SK-N-SH (cell line): ENCODE results near the gene VAV1. TPM values are rescaled to one million over a fixed set of nuclear protein-coding genes. Genes with fewer than 3 reads are reported as not detected.
A peak's percentile ranks its signal among the peaks of the same experiment; 100 is the strongest.

Experiments used
- CTCF ChIA-PET: fragments of 300-600, 350-600 bp; formaldehyde crosslinking; extraction: SDS; loops from one replicate; lab custom pipeline; 2021; lab: Yijun Ruan, JAX
- POLR2A ChIA-PET: fragments of 350-600 bp; sonication (Branson Sonifier 250); formaldehyde crosslinking; extraction: SDS; loops from one replicate; lab custom pipeline; 2020; ENCODE audit warnings: antibody characterized with exemption, inconsistent platforms; lab: Yijun Ruan, JAX
- DNase-seq: peaks from one replicate; pipeline ENCODE4 v3.0.0; 2012
- H2AFZ ChIP-seq: fragments of 200-600 bp; sonication (generic); 2 replicates; pipeline ENCODE4 v1.8.1; 2016; ENCODE audit warnings: antibody characterized with exemption, mild to moderate bottlenecking, low read depth
- H3F3A ChIP-seq: fragments of 200-600 bp; sonication (generic); replicated peaks from 2 replicates; pipeline ENCODE3; 2016; ENCODE audit warnings: antibody characterized with exemption, mild to moderate bottlenecking; ENCODE audit not compliant: insufficient read depth
- H3K27ac ChIP-seq, 2 experiments: fragments of 200-500 bp in 1 of 2; fragments of 200-600 bp in 1 of 2; sonication (Bioruptor generic) in 1 of 2; sonication (generic), shearing (Covaris generic) in 1 of 2; 2 replicates each; pipeline versions ENCODE4 v1.5.1 to v1.6.1; 2014 to 2016; ENCODE audit warnings: low read depth in 2 of 2, inconsistent platforms in 1 of 2, low read length in 1 of 2, mild to moderate bottlenecking in 1 of 2, mixed read lengths in 1 of 2
- H3K27me3 ChIP-seq: fragments of 200-600 bp; sonication (generic), shearing (Covaris generic); 2 replicates; pipeline ENCODE4 v1.6.1; 2016; ENCODE audit warnings: mixed run types; ENCODE audit not compliant: insufficient read depth
- H3K36me3 ChIP-seq, 2 experiments: fragments of 200-500 bp in 1 of 2; fragments of 200-600 bp in 1 of 2; sonication (Bioruptor generic) in 1 of 2; sonication (generic) in 1 of 2; replicated peaks in 1 of 2; 2 replicates each; pipeline versions ENCODE3 to v1.5.1; 2014 to 2016; ENCODE audit warnings: low read length in 1 of 2, mild to moderate bottlenecking in 1 of 2; ENCODE audit not compliant: insufficient read depth in 2 of 2, control insufficient read depth in 1 of 2
- H3K4me1 ChIP-seq, 2 experiments: fragments of 200-500 bp in 1 of 2; fragments of 200-600 bp in 1 of 2; sonication (Bioruptor generic) in 1 of 2; sonication (generic), shearing (Covaris generic) in 1 of 2; 2 replicates each; pipeline versions ENCODE4 v1.5.1 to v1.6.1; 2014 to 2016; ENCODE audit warnings: low read depth in 1 of 2, low read length in 1 of 2, mixed run types in 1 of 2; ENCODE audit not compliant: insufficient read depth in 2 of 2, control insufficient read depth in 1 of 2
- H3K4me2 ChIP-seq: fragments of 200-600 bp; sonication (generic), shearing (Covaris generic); 2 replicates; pipeline ENCODE4 v1.6.1; 2017; ENCODE audit warnings: mixed run types
- H3K4me3 ChIP-seq, 2 experiments: fragments of 200-500 bp in 1 of 2; fragments of 200-600 bp in 1 of 2; sonication (Bioruptor generic) in 1 of 2; sonication (generic), shearing (Covaris generic) in 1 of 2; 2 replicates each; pipeline versions ENCODE4 v1.5.1 to v1.8.1; 2014 to 2016; ENCODE audit warnings: low read depth in 2 of 2, inconsistent platforms in 1 of 2, low read length in 1 of 2, mild to moderate bottlenecking in 1 of 2, mixed read lengths in 1 of 2, moderate library complexity in 1 of 2
- H3K79me2 ChIP-seq: fragments of 200-600 bp; sonication (generic); 2 replicates; pipeline ENCODE4 v1.8.1; 2017; ENCODE audit warnings: mild to moderate bottlenecking; ENCODE audit not compliant: insufficient read depth
- H3K9ac ChIP-seq: fragments of 200-600 bp; sonication (generic); 2 replicates; pipeline ENCODE4 v1.6.1; 2017; ENCODE audit warnings: mixed run types
- H3K9me2 ChIP-seq: fragments of 200-600 bp; sonication (generic); 2 replicates; pipeline ENCODE4 v1.6.1; 2017; ENCODE audit warnings: mixed run types
- H3K9me3 ChIP-seq: fragments of 200-600 bp; sonication (generic); 2 replicates; pipeline ENCODE4 v1.6.1; 2017; ENCODE audit warnings: mixed run types, mild to moderate bottlenecking, moderate library complexity
- H4K20me1 ChIP-seq: fragments of 200-600 bp; sonication (generic); 2 replicates; pipeline ENCODE4 v1.6.1; 2017; ENCODE audit warnings: mild to moderate bottlenecking, mixed run types; ENCODE audit not compliant: insufficient read depth
- CHD2 ChIP-seq: fragments of 150-350 bp; IDR thresholded peaks from 2 replicates; pipeline ENCODE4 v1.6.1; 2018; ENCODE audit warnings: low read length; ENCODE audit not compliant: partially characterized antibody
- EP300 ChIP-seq, 2 experiments: IDR thresholded peaks; 2 replicates each; pipeline versions ENCODE4 v1.4.0 to v1.6.1; 2012; ENCODE audit warnings: borderline replicate concordance in 1 of 2, low read depth in 1 of 2, low read length in 1 of 2
- FOSL2 ChIP-seq: IDR thresholded peaks from 2 replicates; pipeline ENCODE4 v1.4.0; 2012; ENCODE audit warnings: low read depth, mild to moderate bottlenecking, moderate library complexity, borderline replicate concordance
- FOXM1 ChIP-seq: IDR thresholded peaks from 2 replicates; pipeline ENCODE4 v1.4.0; 2012; ENCODE audit warnings: low read depth, mild to moderate bottlenecking
- GABPA ChIP-seq: IDR thresholded peaks from 2 replicates; pipeline ENCODE4 v1.4.0; 2012; ENCODE audit warnings: low read depth, mild to moderate bottlenecking
- GATA2 ChIP-seq: sonication (generic); formaldehyde crosslinking; IDR thresholded peaks from 2 replicates; pipeline ENCODE4 v1.5.0; 2020; ENCODE audit warnings: mild to moderate bottlenecking, missing genetic modification reagents
- IRF3 ChIP-seq: fragments of 150-350 bp; IDR thresholded peaks from 2 replicates; pipeline ENCODE4 v1.6.1; 2016; ENCODE audit warnings: mild to moderate bottlenecking, low read depth, low read length
- JUND ChIP-seq: IDR thresholded peaks from 2 replicates; pipeline ENCODE4 v1.4.0; 2012
- MAX ChIP-seq: IDR thresholded peaks from 2 replicates; pipeline ENCODE4 v1.4.0; 2012; ENCODE audit warnings: low read depth
- MXI1 ChIP-seq: IDR thresholded peaks from 2 replicates; pipeline ENCODE4 v1.6.1; 2012; ENCODE audit warnings: mild to moderate bottlenecking, low read depth, low read length, improper control_type of control experiment
- NFIC ChIP-seq: IDR thresholded peaks from 2 replicates; pipeline ENCODE4 v1.4.0; 2012; ENCODE audit warnings: borderline replicate concordance
- POLR2AphosphoS5 ChIP-seq: IDR thresholded peaks from 2 replicates; pipeline ENCODE4 v1.6.1; 2012; ENCODE audit warnings: low read depth, low read length
- RAD21 ChIP-seq: IDR thresholded peaks from 2 replicates; pipeline ENCODE4 v1.6.1; 2012; ENCODE audit warnings: mild to moderate bottlenecking, low read length
- REST ChIP-seq: IDR thresholded peaks from 2 replicates; pipeline ENCODE4 v1.6.1; 2012; ENCODE audit warnings: mild to moderate bottlenecking, low read depth, low read length, moderate library complexity
- SMC3 ChIP-seq: IDR thresholded peaks from 2 replicates; pipeline ENCODE4 v1.6.1; 2012; ENCODE audit warnings: low read depth, low read length, improper control_type of control experiment
- TAF1 ChIP-seq: IDR thresholded peaks from 2 replicates; pipeline ENCODE4 v1.6.1; 2012; ENCODE audit warnings: low read depth, mild to moderate bottlenecking, low read length, moderate library complexity, borderline replicate concordance
- TCF12 ChIP-seq: IDR thresholded peaks from 2 replicates; pipeline ENCODE4 v1.4.0; 2012
- USF2 ChIP-seq: fragments of 150-350 bp; IDR thresholded peaks from 2 replicates; pipeline ENCODE4 v1.6.1; 2017; ENCODE audit warnings: antibody characterized with exemption, low read length, low read depth, borderline replicate concordance
- whole genome bisulfite sequencing: methylation state at CpG from one replicate; pipeline ENCODE4 v1.1.6; 2017; ENCODE audit warnings: low lambda C conversion rate; 5-methylcytosine and 5-hydroxymethylcytosine counted together
- polyA plus RNA-seq, 3 experiments: library from polyadenylated mRNA; depleted of rRNA; stranded (reverse); fragments of >200 nt; gene quantifications; 2 replicates each; pipeline ENCODE4 v1.2.3, GENCODE V29; 2012

The VAV1 gene
- polyA plus RNA-seq, 1 of the 3 experiments (the other 2 are of a cell fraction), result 0.02 TPM

- peak; percentile 78 for DNase-seq
- 3% methylated on average over 12 of the region's 34 CpGs for WGBS
- peak overlapping the region; percentile 36 to 58; a peak in 2 of 4 replicates for H3K27ac ChIP-seq
- peak overlapping the region; percentile 99 for H3K4me2 ChIP-seq
- no peaks in the 10 kb centered on the region for H4K20me1 ChIP-seq
- POLR2A ChIA-PET, result interaction anchor here (0.5 kb wide), 1 partner anchor 329 kb away, joined by 3 read pairs; no protein-coding TSS in a partner anchor
- H3K79me2 ChIP-seq, result peaks cover 45% of the 10 kb centered on the region
- CTCF ChIA-PET, result interaction anchor here (0.6 kb wide), 1 partner anchor 125 kb away, joined by 3 read pairs; no protein-coding TSS in a partner anchor
- peaks cover 38% of the 10 kb centered on the region for H3F3A ChIP-seq
- H3K27me3 ChIP-seq, result no peaks in the 10 kb centered on the region
- no peaks in the 10 kb centered on the region for H3K9me2 ChIP-seq
- no peak for TF ChIP-seq FOSL2
- TF ChIP-seq REST, result no peak
- TF ChIP-seq TCF12, result no peak
- no peak for TF ChIP-seq NFIC
- no peak for TF ChIP-seq IRF3
- TF ChIP-seq RAD21, result no peak
- TF ChIP-seq FOXM1, result no peak
- TF ChIP-seq MAX, result no peak
- no peak for TF ChIP-seq JUND
- TF ChIP-seq TAF1, result 0 out of 2 replicates have a peak, but pooled peaks have one; percentile 18
- peak; percentile 63 for TF ChIP-seq MXI1
- TF ChIP-seq POLR2AphosphoS5, result no peak
- TF ChIP-seq GABPA, result no peak
- TF ChIP-seq USF2, result no peak
- no peak for TF ChIP-seq EP300 (IDR thresholded peaks at IDR 0.05; ENCODE audit: borderline replicate concordance in 1 of 2, low read depth in 1 of 2, low read length in 1 of 2)
- no peak for TF ChIP-seq CHD2
- TF ChIP-seq SMC3, result no peak
- no peak for TF ChIP-seq GATA2
- peak overlapping the region; percentile 79 for H3K9ac ChIP-seq
- H3K4me1 ChIP-seq, result peaks cover 23 to 34% of the 10 kb centered on the region in 2 experiments; a peak in 3 of 4 replicates
- peak overlapping the region; percentile 49; the same call in 1 of the 2 replicates for H2AFZ ChIP-seq
- peak overlapping the region; percentile 89 to 98 for H3K4me3 ChIP-seq
- no peaks in the 10 kb centered on the region for H3K9me3 ChIP-seq
- peaks cover 5 to 13% of the 10 kb centered on the region in 2 experiments for H3K36me3 ChIP-seq
Measured at GRCh38 chr19:6739883-6740588, 32.5 kb upstream of the VAV1 start.
